Embryonic facial prominence (tissue), 1 donor: ENCODE measurements around the gene WFIKKN1.
A peak's percentile ranks its signal among the peaks of the same experiment; 100 is the strongest.

Experiments used
- DNase-seq: peaks from one replicate; pipeline ENCODE4 v3.0.0-alpha.2; 2016; ENCODE audit errors: extremely low spot score

The WFIKKN1 gene

GRCh38 chr16:630815-631405 lies at the start of gene WFIKKN1:
Gene WFIKKN1 (plus strand): TSS chr16:630985. CDS start chr16:631254, 269 bp downstream.
- no peak for DNase-seq

GRCh38 chr16:582218-582613 lies 48.6 kb upstream of the WFIKKN1 start:
- DNase-seq, result no peak

GRCh38 chr16:582614-583331 lies 48.0 kb upstream of the WFIKKN1 start:
- DNase-seq, result no peak

- DNase-seq, result no peak
Measured at GRCh38 chr16:583470-583814, 47.3 kb upstream of the WFIKKN1 start.

GRCh38 chr16:583815-584591 lies 46.8 kb upstream of the WFIKKN1 start:
- no peak for DNase-seq

GRCh38 chr16:585351-585750 lies 45.4 kb upstream of the WFIKKN1 start:
- no peak for DNase-seq

GRCh38 chr16:586047-586644 lies 44.6 kb upstream of the WFIKKN1 start:
- no peak for DNase-seq

- no peak for DNase-seq
Measured at GRCh38 chr16:586645-587590, 43.9 kb upstream of the WFIKKN1 start.

- no peak for DNase-seq
Measured at GRCh38 chr16:588639-588888, 42.2 kb upstream of the WFIKKN1 start.

- peak; percentile 89 for DNase-seq
Measured at GRCh38 chr16:588889-589657, 41.7 kb upstream of the WFIKKN1 start.

- peak; percentile 96 for DNase-seq
Measured at GRCh38 chr16:589658-590187, 41.1 kb upstream of the WFIKKN1 start, which contains the start of gene RAB40C. Gene RAB40C (plus strand): TSS chr16:590066. CDS start chr16:590292, 226 bp downstream.

- DNase-seq, result no peak
Measured at GRCh38 chr16:590188-590814, 40.5 kb upstream of the WFIKKN1 start.

GRCh38 chr16:590815-591200 lies 40.0 kb upstream of the WFIKKN1 start:
- no peak for DNase-seq

- no peak for DNase-seq
Measured at GRCh38 chr16:591231-591630, 39.6 kb upstream of the WFIKKN1 start.

GRCh38 chr16:591892-592517 lies 38.8 kb upstream of the WFIKKN1 start:
- DNase-seq, result no peak

- DNase-seq, result no peak
Measured at GRCh38 chr16:592518-593306, 38.1 kb upstream of the WFIKKN1 start.

- DNase-seq, result no peak
Measured at GRCh38 chr16:593406-593805, 37.4 kb upstream of the WFIKKN1 start.

GRCh38 chr16:593807-594206 lies 37.0 kb upstream of the WFIKKN1 start:
- DNase-seq, result no peak

- DNase-seq, result no peak
Measured at GRCh38 chr16:595094-595528, 35.7 kb upstream of the WFIKKN1 start.
